Subcutaneous adipose tissue (tissue), 4 donors: ENCODE results near the gene PHF11. TPM values are rescaled to one million over a fixed set of nuclear protein-coding genes. Genes with fewer than 3 reads are reported as not detected.

Experiments
- total RNA-seq, 4 donors: library from RNA; depleted of rRNA; stranded (reverse); fragments of >200 nt; gene quantifications; one replicate each; pipeline ENCODE4 v1.1.0, GENCODE V29; 2016
- TF ChIP-seq, protein P1 (sequence below): fragments of 450-650 bp; IDR thresholded peaks from one replicate; pipeline ENCODE4 v1.5.1; 2016; ENCODE audit warnings: low read depth, mild to moderate bottlenecking, control low read depth, antibody characterized with exemption, moderate library complexity

The PHF11 gene
- total RNA-seq, 4 donors from 2014 or later: 37.7 to 67.2 (median 47.5) TPM

- TF ChIP-seq, protein P1, sequence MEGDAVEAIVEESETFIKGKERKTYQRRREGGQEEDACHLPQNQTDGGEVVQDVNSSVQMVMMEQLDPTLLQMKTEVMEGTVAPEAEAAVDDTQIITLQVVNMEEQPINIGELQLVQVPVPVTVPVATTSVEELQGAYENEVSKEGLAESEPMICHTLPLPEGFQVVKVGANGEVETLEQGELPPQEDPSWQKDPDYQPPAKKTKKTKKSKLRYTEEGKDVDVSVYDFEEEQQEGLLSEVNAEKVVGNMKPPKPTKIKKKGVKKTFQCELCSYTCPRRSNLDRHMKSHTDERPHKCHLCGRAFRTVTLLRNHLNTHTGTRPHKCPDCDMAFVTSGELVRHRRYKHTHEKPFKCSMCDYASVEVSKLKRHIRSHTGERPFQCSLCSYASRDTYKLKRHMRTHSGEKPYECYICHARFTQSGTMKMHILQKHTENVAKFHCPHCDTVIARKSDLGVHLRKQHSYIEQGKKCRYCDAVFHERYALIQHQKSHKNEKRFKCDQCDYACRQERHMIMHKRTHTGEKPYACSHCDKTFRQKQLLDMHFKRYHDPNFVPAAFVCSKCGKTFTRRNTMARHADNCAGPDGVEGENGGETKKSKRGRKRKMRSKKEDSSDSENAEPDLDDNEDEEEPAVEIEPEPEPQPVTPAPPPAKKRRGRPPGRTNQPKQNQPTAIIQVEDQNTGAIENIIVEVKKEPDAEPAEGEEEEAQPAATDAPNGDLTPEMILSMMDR: no peak
These were observed 38.0 kb downstream of the PHF11 start for GRCh38 chr13:49533591-49534269.

DNA sequence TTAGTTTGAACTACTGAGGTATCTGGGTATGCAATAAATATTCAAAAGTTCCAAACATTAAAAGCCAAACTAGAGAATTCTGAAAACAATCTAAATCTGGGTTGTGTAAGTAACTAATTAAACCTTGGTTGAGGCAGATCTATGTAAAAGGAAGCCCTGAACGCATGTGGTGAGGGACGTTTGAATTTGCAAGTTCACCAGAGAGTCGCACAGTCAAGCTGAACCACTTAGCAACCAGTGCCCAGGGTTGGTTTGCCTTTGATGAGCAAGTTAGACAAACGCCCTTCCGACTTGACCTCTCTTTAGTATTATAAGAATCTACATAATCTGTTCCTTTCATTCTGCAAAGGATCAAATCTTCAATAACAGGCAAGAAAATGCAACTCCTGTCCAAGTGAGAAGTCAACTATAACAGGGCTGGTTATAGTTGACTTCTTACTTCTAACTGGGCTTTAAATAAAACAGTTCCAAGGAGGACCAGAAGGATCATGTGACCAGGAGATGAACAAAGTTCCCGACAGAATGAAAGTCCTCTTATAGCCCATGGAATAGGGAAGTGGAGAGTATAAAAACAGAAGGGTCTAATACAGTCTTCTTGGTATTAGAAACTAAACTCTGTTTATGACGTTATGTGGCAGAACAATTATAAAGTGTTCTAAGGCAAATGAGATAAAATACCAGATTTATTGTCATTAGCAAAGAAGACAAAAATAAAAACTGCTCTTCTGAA lies 40.6 kb downstream of the PHF11 start:
- TF ChIP-seq, protein P1: no peak

- TF ChIP-seq, protein P1: no peak
These were observed 42.7 kb downstream of the PHF11 start for GRCh38 chr13:49538404-49538803.

- TF ChIP-seq, protein P1: no peak
These were observed 43.6 kb downstream of the PHF11 start for GRCh38 chr13:49539313-49539712.

- TF ChIP-seq, protein P1: no peak
These were observed 44.0 kb downstream of the PHF11 start for GRCh38 chr13:49539746-49540145.

GRCh38 chr13:49540552-49540951 lies 44.8 kb downstream of the PHF11 start:
- TF ChIP-seq, protein P1: no peak

- TF ChIP-seq, protein P1: no peak
These were observed 47.9 kb downstream of the PHF11 start for GRCh38 chr13:49543656-49544055.
